Mesendoderm (in vitro differentiated cells): ENCODE measurements around the gene PLCD1.

Experiments
- DNase-seq: peaks from one replicate; pipeline ENCODE4 v3.0.0; 2013
- H2AK5ac ChIP-seq: 2 replicates; pipeline ENCODE4 v1.6.1; 2013; ENCODE audit warnings: low read length, inconsistent platforms
- H2BK120ac ChIP-seq: 2 replicates; pipeline ENCODE4 v1.6.1; 2013; ENCODE audit warnings: low read depth, mild to moderate bottlenecking, low read length, moderate library complexity, mixed read lengths
- H2BK15ac ChIP-seq: replicated peaks from 2 replicates; pipeline ENCODE4 v1.6.1; 2013; ENCODE audit warnings: low read depth, mild to moderate bottlenecking, moderate library complexity
- H2BK5ac ChIP-seq: 2 replicates; pipeline ENCODE4 v1.6.1; 2013; ENCODE audit warnings: low read length, inconsistent platforms
- H3K18ac ChIP-seq: 2 replicates; pipeline ENCODE4 v1.6.1; 2013; ENCODE audit warnings: mild to moderate bottlenecking, low read length, mixed read lengths
- H3K23ac ChIP-seq: one replicate; pipeline ENCODE4 v1.6.1; 2013; ENCODE audit warnings: low read length
- H3K27ac ChIP-seq: 2 replicates; pipeline ENCODE4 v1.5.1; 2013; ENCODE audit warnings: low read depth, mild to moderate bottlenecking, inconsistent platforms, low read length, moderate library complexity
- H3K27me3 ChIP-seq: 2 replicates; pipeline ENCODE4 v1.6.1; 2013; ENCODE audit warnings: low read length, control low read depth, mild to moderate bottlenecking, inconsistent platforms; ENCODE audit not compliant: insufficient read depth, poor library complexity
- H3K36me3 ChIP-seq: 2 replicates; pipeline ENCODE4 v1.6.1; 2013; ENCODE audit warnings: low read length, inconsistent platforms; ENCODE audit not compliant: control insufficient read depth, insufficient read depth
- H3K4ac ChIP-seq: one replicate; pipeline ENCODE4 v1.6.1; 2013; ENCODE audit warnings: low read depth, mild to moderate bottlenecking, low read length, moderate library complexity
- H3K4me1 ChIP-seq: 2 replicates; pipeline ENCODE4 v1.6.1; 2013; ENCODE audit warnings: low read depth, low read length, inconsistent platforms; ENCODE audit not compliant: control insufficient read depth
- H3K4me2 ChIP-seq: 2 replicates; pipeline ENCODE4 v1.6.1; 2013; ENCODE audit warnings: low read length
- H3K4me3 ChIP-seq: 2 replicates; pipeline ENCODE4 v1.5.1; 2013; ENCODE audit warnings: mild to moderate bottlenecking, low read length
- H3K56ac ChIP-seq: one replicate; pipeline ENCODE4 v1.6.1; 2013; ENCODE audit warnings: low read length
- H3K79me1 ChIP-seq: 2 replicates; pipeline ENCODE4 v1.6.1; 2013; ENCODE audit warnings: low read length, inconsistent platforms
- H3K79me2 ChIP-seq: 2 replicates; pipeline ENCODE4 v1.6.1; 2013; ENCODE audit warnings: mild to moderate bottlenecking, low read length; ENCODE audit not compliant: control insufficient read depth, insufficient read depth
- H3K9ac ChIP-seq: 2 replicates; pipeline ENCODE4 v1.6.1; 2013; ENCODE audit warnings: low read length, inconsistent platforms
- H4K5ac ChIP-seq: one replicate; pipeline ENCODE4 v1.6.1; 2013; ENCODE audit warnings: low read length
- H4K8ac ChIP-seq: one replicate; pipeline ENCODE4 v1.6.1; 2013; ENCODE audit warnings: low read depth, mild to moderate bottlenecking, control low read depth, low read length, moderate library complexity
- WGBS: extraction: QIAGEN DNeasy Blood & Tissue Kit; methylation state at CpG from one replicate; pipeline ENCODE4 v1.1.7; 2013; ENCODE audit warnings: low lambda C conversion rate, missing lambda C conversion rate; ENCODE audit not compliant: insufficient coverage; ENCODE audit errors: extremely low coverage; 5-methylcytosine and 5-hydroxymethylcytosine counted together

Gene PLCD1

GRCh38 chr3:37964716-37965115 is 64.7 kb downstream of the PLCD1 start:
- Histone ChIP-seq H2BK120ac (no peak overlapping the region), H2BK15ac (no peak overlapping the region), H3K23ac (no peak overlapping the region), H4K5ac (no peak overlapping the region), H3K56ac (no peak overlapping the region), H3K27me3 (no peaks in the 10 kb centered on the region), H3K9ac (no peak overlapping the region), H3K4me3 (no peak overlapping the region), H2AK5ac (no peak overlapping the region), H3K4ac (no peak overlapping the region), H3K18ac (no peak overlapping the region), H3K4me1 (no peaks in the 10 kb centered on the region), H3K79me2 (no peaks in the 10 kb centered on the region), H4K8ac (no peak overlapping the region), H3K4me2 (no peak overlapping the region), H2BK5ac (no peak overlapping the region), H3K36me3 (no peaks in the 10 kb centered on the region), H3K27ac (no peak overlapping the region), H3K79me1 (no peaks in the 10 kb centered on the region)
- no peak for DNase-seq
- WGBS = no CpG with 5 or more reads among the region's 1 CpG

GRCh38 chr3:37964146-37964545 is 65.3 kb downstream of the PLCD1 start:
- Histone ChIP-seq H3K36me3 (no peaks in the 10 kb centered on the region), H3K4me1 (no peaks in the 10 kb centered on the region), H2BK5ac (no peak overlapping the region), H3K27ac (no peak overlapping the region), H4K8ac (no peak overlapping the region), H2BK15ac (no peak overlapping the region), H4K5ac (no peak overlapping the region), H2AK5ac (no peak overlapping the region), H3K79me2 (no peaks in the 10 kb centered on the region), H2BK120ac (no peak overlapping the region), H3K23ac (no peak overlapping the region), H3K9ac (no peak overlapping the region), H3K56ac (no peak overlapping the region), H3K79me1 (no peaks in the 10 kb centered on the region), H3K4ac (no peak overlapping the region), H3K27me3 (no peaks in the 10 kb centered on the region), H3K18ac (no peak overlapping the region), H3K4me2 (no peak overlapping the region), H3K4me3 (no peak overlapping the region)
- WGBS = no CpG with 5 or more reads among the region's 3 CpGs
- no peak for DNase-seq

- no peak overlapping the region for H4K8ac ChIP-seq
- H3K4ac ChIP-seq = no peak overlapping the region
- H3K36me3 ChIP-seq = no peaks in the 10 kb centered on the region
- H3K79me1 ChIP-seq = no peaks in the 10 kb centered on the region
- H3K4me1 ChIP-seq = no peaks in the 10 kb centered on the region
- H2BK15ac ChIP-seq = no peak overlapping the region
- H3K4me2 ChIP-seq = no peak overlapping the region
- no peak overlapping the region for H2BK5ac ChIP-seq
- no peaks in the 10 kb centered on the region for H3K79me2 ChIP-seq
- DNase-seq = no peak
- H3K4me3 ChIP-seq = no peak overlapping the region
- H3K18ac ChIP-seq = no peak overlapping the region
- H3K56ac ChIP-seq = no peak overlapping the region
- H2BK120ac ChIP-seq = no peak overlapping the region
- H2AK5ac ChIP-seq = no peak overlapping the region
- no peak overlapping the region for H3K9ac ChIP-seq
- H4K5ac ChIP-seq = no peak overlapping the region
- no peak overlapping the region for H3K27ac ChIP-seq
- H3K27me3 ChIP-seq = no peaks in the 10 kb centered on the region
- no peak overlapping the region for H3K23ac ChIP-seq
- WGBS = no CpG with 5 or more reads among the region's 3 CpGs
Observed at GRCh38 chr3:37963635-37964034, 65.8 kb downstream of the PLCD1 start.

GRCh38 chr3:37963016-37963415 is 66.4 kb downstream of the PLCD1 start:
- no peaks in the 10 kb centered on the region for H3K79me2 ChIP-seq
- no peak overlapping the region for H4K5ac ChIP-seq
- no peak overlapping the region for H3K9ac ChIP-seq
- no peak overlapping the region for H4K8ac ChIP-seq
- H2BK120ac ChIP-seq = no peak overlapping the region
- no peaks in the 10 kb centered on the region for H3K36me3 ChIP-seq
- no peak overlapping the region for H2BK5ac ChIP-seq
- H3K27ac ChIP-seq = no peak overlapping the region
- H3K79me1 ChIP-seq = no peaks in the 10 kb centered on the region
- no peak overlapping the region for H3K4me2 ChIP-seq
- H2BK15ac ChIP-seq = no peak overlapping the region
- H3K18ac ChIP-seq = no peak overlapping the region
- no peak overlapping the region for H3K56ac ChIP-seq
- DNase-seq = no peak
- no peak overlapping the region for H2AK5ac ChIP-seq
- no peaks in the 10 kb centered on the region for H3K4me1 ChIP-seq
- H3K23ac ChIP-seq = no peak overlapping the region
- WGBS = no CpG with 5 or more reads among the region's 5 CpGs
- H3K27me3 ChIP-seq = no peaks in the 10 kb centered on the region
- H3K4me3 ChIP-seq = no peak overlapping the region
- no peak overlapping the region for H3K4ac ChIP-seq

- H3K4me3 ChIP-seq = no peak overlapping the region
- H3K4ac ChIP-seq = no peak overlapping the region
- no peak overlapping the region for H3K27ac ChIP-seq
- no peak overlapping the region for H2BK120ac ChIP-seq
- peaks cover 2% of the 10 kb centered on the region for H3K4me1 ChIP-seq
- no peak for DNase-seq
- H3K23ac ChIP-seq = no peak overlapping the region
- WGBS = no CpG with 5 or more reads among the region's 6 CpGs
- no peak overlapping the region for H2BK5ac ChIP-seq
- no peak overlapping the region for H3K9ac ChIP-seq
- no peaks in the 10 kb centered on the region for H3K36me3 ChIP-seq
- H3K4me2 ChIP-seq = no peak overlapping the region
- H4K5ac ChIP-seq = no peak overlapping the region
- no peak overlapping the region for H2BK15ac ChIP-seq
- no peaks in the 10 kb centered on the region for H3K79me1 ChIP-seq
- no peak overlapping the region for H3K18ac ChIP-seq
- no peak overlapping the region for H3K56ac ChIP-seq
- no peaks in the 10 kb centered on the region for H3K27me3 ChIP-seq
- no peak overlapping the region for H2AK5ac ChIP-seq
- no peaks in the 10 kb centered on the region for H3K79me2 ChIP-seq
- H4K8ac ChIP-seq = no peak overlapping the region
Observed at GRCh38 chr3:37961622-37962431, 67.6 kb downstream of the PLCD1 start.

- Histone ChIP-seq H2BK15ac (no peak overlapping the region), H4K5ac (no peak overlapping the region), H3K4me3 (no peak overlapping the region), H3K4me1 (peaks cover 2% of the 10 kb centered on the region), H3K79me2 (no peaks in the 10 kb centered on the region), H3K9ac (no peak overlapping the region), H3K23ac (no peak overlapping the region), H3K4ac (no peak overlapping the region), H3K56ac (no peak overlapping the region), H3K27me3 (no peaks in the 10 kb centered on the region), H3K18ac (no peak overlapping the region), H3K27ac (no peak overlapping the region), H2BK120ac (no peak overlapping the region), H3K79me1 (no peaks in the 10 kb centered on the region), H3K4me2 (no peak overlapping the region), H4K8ac (no peak overlapping the region), H2BK5ac (no peak overlapping the region), H2AK5ac (no peak overlapping the region), H3K36me3 (no peaks in the 10 kb centered on the region)
- no CpG with 5 or more reads among the region's 7 CpGs for WGBS
- no peak for DNase-seq
Observed at GRCh38 chr3:37957539-37957936, 71.9 kb downstream of the PLCD1 start.
